ENCODE results near the gene VTN.

DNA sequence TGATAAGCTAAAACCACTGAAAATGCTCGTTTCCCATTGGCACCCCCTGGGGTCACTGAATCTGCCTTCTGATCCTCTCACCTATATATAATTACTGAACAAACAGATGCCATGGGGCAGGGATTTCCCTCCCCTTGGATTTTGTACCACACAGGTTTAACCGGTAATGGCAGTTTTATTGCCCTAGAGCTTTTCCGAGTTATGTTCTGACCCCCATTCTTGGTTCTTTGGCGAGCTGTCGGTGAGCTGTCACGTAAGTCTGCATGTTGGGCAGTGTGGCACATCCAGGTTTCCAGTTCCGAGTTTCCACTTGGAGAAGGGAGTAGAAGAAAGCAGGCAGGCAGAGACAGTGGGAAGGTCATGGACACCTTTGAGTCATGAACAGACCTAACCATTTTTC lies 44.0 kb downstream of the VTN start:
- TF ChIP-seq POLR2A (IDR thresholded peaks at IDR 0.05) (no peak), POLR2AphosphoS5 (IDR thresholded peaks at IDR 0.05) (peak; percentile 77)
- TF ChIP-seq, protein P1, sequence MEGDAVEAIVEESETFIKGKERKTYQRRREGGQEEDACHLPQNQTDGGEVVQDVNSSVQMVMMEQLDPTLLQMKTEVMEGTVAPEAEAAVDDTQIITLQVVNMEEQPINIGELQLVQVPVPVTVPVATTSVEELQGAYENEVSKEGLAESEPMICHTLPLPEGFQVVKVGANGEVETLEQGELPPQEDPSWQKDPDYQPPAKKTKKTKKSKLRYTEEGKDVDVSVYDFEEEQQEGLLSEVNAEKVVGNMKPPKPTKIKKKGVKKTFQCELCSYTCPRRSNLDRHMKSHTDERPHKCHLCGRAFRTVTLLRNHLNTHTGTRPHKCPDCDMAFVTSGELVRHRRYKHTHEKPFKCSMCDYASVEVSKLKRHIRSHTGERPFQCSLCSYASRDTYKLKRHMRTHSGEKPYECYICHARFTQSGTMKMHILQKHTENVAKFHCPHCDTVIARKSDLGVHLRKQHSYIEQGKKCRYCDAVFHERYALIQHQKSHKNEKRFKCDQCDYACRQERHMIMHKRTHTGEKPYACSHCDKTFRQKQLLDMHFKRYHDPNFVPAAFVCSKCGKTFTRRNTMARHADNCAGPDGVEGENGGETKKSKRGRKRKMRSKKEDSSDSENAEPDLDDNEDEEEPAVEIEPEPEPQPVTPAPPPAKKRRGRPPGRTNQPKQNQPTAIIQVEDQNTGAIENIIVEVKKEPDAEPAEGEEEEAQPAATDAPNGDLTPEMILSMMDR (IDR thresholded peaks at IDR 0.05): no peak

Measured in prostate gland (tissue), 2 donors.